Measurements from ENCODE around the gene PLA2R1.

DNA sequence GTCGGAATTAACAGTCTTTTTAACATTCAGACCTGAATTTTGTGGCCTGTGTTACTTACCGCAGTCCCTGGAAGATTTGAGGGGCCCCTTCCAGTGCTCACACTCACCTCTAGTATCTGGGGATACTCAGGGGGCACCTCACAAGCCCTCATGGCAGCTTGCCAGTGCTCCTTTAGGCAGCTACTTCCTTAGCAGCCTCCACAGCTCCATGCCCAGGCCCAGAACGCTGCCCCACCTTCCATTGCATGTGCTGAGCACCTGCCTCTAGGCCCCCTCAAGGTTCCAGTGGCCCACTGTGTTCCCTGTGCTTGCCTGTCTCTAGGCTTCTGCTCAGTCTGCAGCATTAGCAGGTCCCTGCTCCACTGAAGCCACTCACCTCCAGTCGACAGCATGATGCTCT lies 30.0 kb upstream of the PLA2R1 start:
- no peak for TF ChIP-seq EZH2 (IDR thresholded peaks at IDR 0.05; ENCODE audit: borderline replicate concordance, low read length)
- TF ChIP-seq, protein P1, sequence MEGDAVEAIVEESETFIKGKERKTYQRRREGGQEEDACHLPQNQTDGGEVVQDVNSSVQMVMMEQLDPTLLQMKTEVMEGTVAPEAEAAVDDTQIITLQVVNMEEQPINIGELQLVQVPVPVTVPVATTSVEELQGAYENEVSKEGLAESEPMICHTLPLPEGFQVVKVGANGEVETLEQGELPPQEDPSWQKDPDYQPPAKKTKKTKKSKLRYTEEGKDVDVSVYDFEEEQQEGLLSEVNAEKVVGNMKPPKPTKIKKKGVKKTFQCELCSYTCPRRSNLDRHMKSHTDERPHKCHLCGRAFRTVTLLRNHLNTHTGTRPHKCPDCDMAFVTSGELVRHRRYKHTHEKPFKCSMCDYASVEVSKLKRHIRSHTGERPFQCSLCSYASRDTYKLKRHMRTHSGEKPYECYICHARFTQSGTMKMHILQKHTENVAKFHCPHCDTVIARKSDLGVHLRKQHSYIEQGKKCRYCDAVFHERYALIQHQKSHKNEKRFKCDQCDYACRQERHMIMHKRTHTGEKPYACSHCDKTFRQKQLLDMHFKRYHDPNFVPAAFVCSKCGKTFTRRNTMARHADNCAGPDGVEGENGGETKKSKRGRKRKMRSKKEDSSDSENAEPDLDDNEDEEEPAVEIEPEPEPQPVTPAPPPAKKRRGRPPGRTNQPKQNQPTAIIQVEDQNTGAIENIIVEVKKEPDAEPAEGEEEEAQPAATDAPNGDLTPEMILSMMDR (IDR thresholded peaks at IDR 0.05; ENCODE audit: low read length), result no peak
